HepG2 (cell line): ENCODE results near the gene AIP. TPM values are rescaled to one million over a fixed set of nuclear protein-coding genes. Genes with fewer than 3 reads are reported as not detected.

Experiments
- ATAC-seq: fragments of 200-7000 bp; cut with Tn5 transposase; 3 replicates; pipeline ENCODE4 v1.9.1; 2020; ENCODE audit warnings: mild to moderate bottlenecking, moderate library complexity
- BruUV-seq: library from RNA; stranded (reverse); fragments of 400-500 nt; replicated peaks from 2 replicates; lab custom pipeline; 2021; lab: Mats Ljungman, UMichigan
- CTCF ChIA-PET: fragments of 300-600 bp; formaldehyde crosslinking; extraction: SDS; loops from one replicate; lab custom pipeline; 2021; ENCODE audit warnings: low total read pairs, inconsistent platforms, low intra/inter-chr PET ratio; lab: Yijun Ruan, JAX
- POLR2A ChIA-PET: fragments of 350-600 bp; sonication (Branson Sonifier 250); formaldehyde crosslinking; loops from one replicate; lab custom pipeline; 2020; ENCODE audit warnings: antibody characterized with exemption, inconsistent platforms; lab: Yijun Ruan, JAX
- DNase-seq: peaks from one replicate; pipeline ENCODE4 v3.0.0-alpha.2; 2015; ENCODE audit warnings: low spot score
- FAIRE-seq: peaks from 3 replicates; lab custom pipeline; 2011; peaks lifted over from hg19 to GRCh38; lab: Jason Lieb, UNC
- H2AFZ ChIP-seq: one replicate; pipeline ENCODE4 v1.6.1; 2011; ENCODE audit warnings: low read length, inconsistent platforms
- H3K27ac ChIP-seq: fragments of 300-600 bp; 3 replicates; pipeline ENCODE4 v1.8.0; 2011; ENCODE audit warnings: mixed run types, mild to moderate bottlenecking, mixed read lengths, low read length, inconsistent platforms; ENCODE audit not compliant: insufficient read depth; ENCODE audit errors: extremely low read length
- H3K27me3 ChIP-seq, 2 experiments: fragments of 200-600 bp in 1 of 2; 2 replicates in 1 of 2; 3 replicates in 1 of 2; pipeline versions ENCODE4 v1.6.0 to v1.8.0; 2011; ENCODE audit warnings: low read length in 2 of 2, mild to moderate bottlenecking in 2 of 2, moderate library complexity in 2 of 2, inconsistent platforms in 1 of 2; ENCODE audit not compliant: insufficient read depth in 2 of 2, control insufficient read depth in 1 of 2
- H3K36me3 ChIP-seq, 2 experiments: fragments of 200-600 bp in 1 of 2; replicated peaks in 1 of 2; 2 replicates in 1 of 2; 3 replicates in 1 of 2; pipeline versions ENCODE4 v1.5.1 to v1.8.0; 2011; ENCODE audit warnings: low read length in 2 of 2, inconsistent platforms in 1 of 2; ENCODE audit not compliant: insufficient read depth in 2 of 2, control insufficient read depth in 1 of 2
- H3K4me1 ChIP-seq: 2 replicates; pipeline ENCODE4 v1.5.1; 2012; ENCODE audit warnings: low read length, inconsistent platforms; ENCODE audit not compliant: insufficient read depth
- H3K4me2 ChIP-seq: 2 replicates; pipeline ENCODE4 v1.6.0; 2011; ENCODE audit warnings: low read depth, low read length, inconsistent platforms
- H3K4me3 ChIP-seq, 3 experiments: fragments of 200-600 bp in 1 of 3; sonication (generic), shearing (Covaris generic) in 1 of 3; replicated peaks in 1 of 3; 2 replicates each; pipeline ENCODE4 v1.5.1; 2011 to 2016; ENCODE audit warnings: low read length in 3 of 3, inconsistent platforms in 2 of 3, low read depth in 2 of 3, mild to moderate bottlenecking in 2 of 3, control low read depth in 1 of 3, mixed read lengths in 1 of 3; ENCODE audit not compliant: insufficient read depth in 1 of 3
- H3K79me2 ChIP-seq: one replicate; pipeline ENCODE4 v1.6.1; 2011; ENCODE audit warnings: low read length, inconsistent platforms; ENCODE audit not compliant: insufficient read depth
- H3K9ac ChIP-seq: 2 replicates; pipeline ENCODE4 v1.6.0; 2011; ENCODE audit warnings: mild to moderate bottlenecking, low read depth, low read length, inconsistent platforms; ENCODE audit not compliant: insufficient read depth
- H3K9me3 ChIP-seq: 2 replicates; pipeline ENCODE4 v1.5.1; 2012; ENCODE audit warnings: mild to moderate bottlenecking, low read length
- H4K20me1 ChIP-seq: 2 replicates; pipeline ENCODE4 v1.6.0; 2011; ENCODE audit warnings: inconsistent platforms, mild to moderate bottlenecking, low read length, moderate library complexity; ENCODE audit not compliant: insufficient read depth
- ATM ChIP-seq: fragments of 450-650 bp; IDR thresholded peaks from 2 replicates; pipeline ENCODE4 v1.7.1; 2017; ENCODE audit warnings: mild to moderate bottlenecking, borderline replicate concordance
- CENPT ChIP-seq: sonication (generic); formaldehyde crosslinking; IDR thresholded peaks from 2 replicates; pipeline ENCODE4 v1.8.0; 2022; ENCODE audit warnings: low read depth, mild to moderate bottlenecking, moderate library complexity, missing genetic modification reagents
- CREB3 ChIP-seq: sonication (generic); formaldehyde crosslinking; IDR thresholded peaks from 2 replicates; pipeline ENCODE4 v1.5.0; 2020; ENCODE audit warnings: missing genetic modification reagents
- GTF2F1 ChIP-seq: fragments of 150-350 bp; IDR thresholded peaks from 2 replicates; pipeline ENCODE4 v1.6.1; 2014; ENCODE audit warnings: low read length
- HMG20B ChIP-seq: conservative IDR thresholded peaks from 2 replicates; pipeline ENCODE4 v1.6.1; 2016; ENCODE audit warnings: missing genetic modification reagents, missing compliant biosample characterization
- HOXA7 ChIP-seq: sonication (generic); formaldehyde crosslinking; IDR thresholded peaks from 2 replicates; pipeline ENCODE4 v1.8.1; 2022; ENCODE audit warnings: mild to moderate bottlenecking, missing genetic modification reagents, moderate library complexity
- KAT8 ChIP-seq: IDR thresholded peaks from 2 replicates; pipeline ENCODE4 v1.6.1; 2016; ENCODE audit warnings: missing genetic modification reagents, missing compliant biosample characterization
- KDM2A ChIP-seq: sonication (generic); formaldehyde crosslinking; IDR thresholded peaks from 2 replicates; pipeline ENCODE4 v1.4.0; 2020; ENCODE audit warnings: low read depth, missing genetic modification reagents, borderline replicate concordance
- KLF15 ChIP-seq: sonication (generic); formaldehyde crosslinking; IDR thresholded peaks from 2 replicates; pipeline ENCODE4 v1.8.1; 2023; ENCODE audit warnings: borderline replicate concordance, mild to moderate bottlenecking, inconsistent platforms, missing genetic modification reagents, mixed read lengths
- NFIB ChIP-seq: sonication (generic); formaldehyde crosslinking; IDR thresholded peaks from 2 replicates; pipeline ENCODE4 v1.9.0; 2021; ENCODE audit warnings: missing genetic modification reagents, mild to moderate bottlenecking, borderline replicate concordance
- RBAK ChIP-seq: sonication (generic); formaldehyde crosslinking; IDR thresholded peaks from 2 replicates; pipeline ENCODE4 v1.5.1; 2020; ENCODE audit warnings: mild to moderate bottlenecking, missing genetic modification reagents
- SAFB2 ChIP-seq: sonication (generic); formaldehyde crosslinking; IDR thresholded peaks from 2 replicates; pipeline ENCODE4 v1.5.1; 2020; ENCODE audit warnings: missing genetic modification reagents, low read depth, mild to moderate bottlenecking, borderline replicate concordance
- TEAD2 ChIP-seq: sonication (generic); formaldehyde crosslinking; IDR thresholded peaks from 2 replicates; pipeline ENCODE4 v1.9.0; 2021; ENCODE audit warnings: missing genetic modification reagents
- ZBTB20 ChIP-seq: sonication (generic); formaldehyde crosslinking; IDR thresholded peaks from 2 replicates; pipeline ENCODE4 v1.8.1; 2023; ENCODE audit warnings: missing genetic modification reagents, low read depth, mild to moderate bottlenecking, borderline replicate concordance
- ZBTB38 ChIP-seq: sonication (generic); formaldehyde crosslinking; IDR thresholded peaks from 2 replicates; pipeline ENCODE4 v1.5.1; 2020; ENCODE audit warnings: mild to moderate bottlenecking, missing genetic modification reagents
- ZFP37 ChIP-seq: sonication (generic); formaldehyde crosslinking; IDR thresholded peaks from 2 replicates; pipeline ENCODE4 v1.4.0; 2020; ENCODE audit warnings: missing genetic modification reagents, borderline replicate concordance
- ZNF296 ChIP-seq: sonication (generic); formaldehyde crosslinking; conservative IDR thresholded peaks from 2 replicates; pipeline ENCODE4 v1.5.0; 2020; ENCODE audit warnings: mild to moderate bottlenecking, missing genetic modification reagents
- ZNF3 ChIP-seq: IDR thresholded peaks from 2 replicates; pipeline ENCODE4 v1.7.0; 2017; ENCODE audit warnings: inconsistent platforms
- ZNF33B ChIP-seq: sonication (generic); formaldehyde crosslinking; IDR thresholded peaks from 2 replicates; pipeline ENCODE4 v1.5.1; 2020; ENCODE audit warnings: mild to moderate bottlenecking, missing genetic modification reagents
- ZNF350 ChIP-seq: sonication (generic); formaldehyde crosslinking; IDR thresholded peaks from 2 replicates; pipeline ENCODE4 v1.4.0; 2020; ENCODE audit warnings: mild to moderate bottlenecking, low read depth, missing genetic modification reagents, borderline replicate concordance
- ZNF572 ChIP-seq: sonication (generic); formaldehyde crosslinking; IDR thresholded peaks from 2 replicates; pipeline ENCODE4 v1.5.1; 2020; ENCODE audit warnings: mild to moderate bottlenecking, missing genetic modification reagents
- ZNF644 ChIP-seq: IDR thresholded peaks from 2 replicates; pipeline ENCODE4 v1.6.1; 2016; ENCODE audit warnings: low read depth
- WGBS: methylation state at CpG from one replicate; pipeline ENCODE4 v1.1.6; 2017; ENCODE audit warnings: low lambda C conversion rate; 5-methylcytosine and 5-hydroxymethylcytosine counted together
- in situ Hi-C: cut with HindIII; loops from 2 replicates; pipeline ENCODE4 v1.10.0; 2017; ENCODE audit warnings: low pct_unique_long_range_greater_than_20kb; ENCODE audit not compliant: extremely low pct_ligation_motif_present
- intact Hi-C: fragments of 100-400 bp; cut with micrococcal nuclease; formaldehyde crosslinking; loops from one replicate; pipeline ENCODE4 v1.10.0; 2022; ENCODE audit not compliant: unreplicated experiment
- polyA plus RNA-seq, 8 experiments: library from polyadenylated mRNA; depleted of rRNA in 3 of 8; stranded (reverse) in 7 of 8; unstranded in 1 of 8; fragments of >200 nt; fragmentation: Illumina TruSeq in 4 of 8; extraction: Trizol in 4 of 8; gene quantifications; 2 replicates each; pipeline versions ENCODE4 v1.2.1 to v1.2.3, GENCODE V29; 2011 to 2016; ENCODE audit warnings: low read depth in 4 of 8, missing spikeins in 1 of 8, mixed read lengths in 1 of 8; ENCODE audit not compliant: insufficient read depth in 1 of 8
- total RNA-seq, 5 experiments: library from RNA; depleted of rRNA; stranded (reverse); fragments of >200 nt; fragmentation: Illumina TruSeq; extraction: Trizol; gene quantifications; 2 replicates each; pipeline ENCODE4 v1.2.3, GENCODE V29; 2016; ENCODE audit warnings: low read depth in 1 of 5
- TF ChIP-seq, protein P1 (sequence below): sonication (generic); formaldehyde crosslinking; IDR thresholded peaks from 2 replicates; pipeline ENCODE4 v1.4.0; 2020; ENCODE audit warnings: missing genetic modification reagents

The AIP gene
- total and polyA plus RNA-seq, 2 of the 13 experiments (the other 11 are each of a cell fraction or from before 2014, with no cell fraction given), result 51.8 to 110 TPM

- TF ChIP-seq, protein P1, sequence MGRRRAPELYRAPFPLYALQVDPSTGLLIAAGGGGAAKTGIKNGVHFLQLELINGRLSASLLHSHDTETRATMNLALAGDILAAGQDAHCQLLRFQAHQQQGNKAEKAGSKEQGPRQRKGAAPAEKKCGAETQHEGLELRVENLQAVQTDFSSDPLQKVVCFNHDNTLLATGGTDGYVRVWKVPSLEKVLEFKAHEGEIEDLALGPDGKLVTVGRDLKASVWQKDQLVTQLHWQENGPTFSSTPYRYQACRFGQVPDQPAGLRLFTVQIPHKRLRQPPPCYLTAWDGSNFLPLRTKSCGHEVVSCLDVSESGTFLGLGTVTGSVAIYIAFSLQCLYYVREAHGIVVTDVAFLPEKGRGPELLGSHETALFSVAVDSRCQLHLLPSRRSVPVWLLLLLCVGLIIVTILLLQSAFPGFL (CRISPR knock-in tag), result no peak
- TF ChIP-seq ZNF350 (CRISPR knock-in tag) (no peak), GTF2F1 (no peak), RBAK (CRISPR knock-in tag) (no peak), KAT8 (CRISPR knock-in tag) (no peak)
Observed at GRCh38 chr11:67517784-67518552, 35.1 kb downstream of the AIP start (continued).

GRCh38 chr11:67519726-67520125 lies 36.9 kb downstream of the AIP start:
- Histone ChIP-seq H3K27me3 (peaks cover 7 to 20% of the 10 kb centered on the region in 2 experiments; a peak in 4 of 5 replicates), H3K27ac (no peak overlapping the region), H3K4me3 (no peak overlapping the region), H2AFZ (no peak overlapping the region), H4K20me1 (no peaks in the 10 kb centered on the region), H3K36me3 (no peaks in the 10 kb centered on the region), H3K4me1 (no peaks in the 10 kb centered on the region), H3K9ac (no peak overlapping the region), H3K79me2 (no peaks in the 10 kb centered on the region), H3K4me2 (no peak overlapping the region), H3K9me3 (no peaks in the 10 kb centered on the region)
- DNase-seq, result no peak
- WGBS, result 69% methylated on average over 17 of the region's 32 CpGs
- ChIA-PET POLR2A (no interaction called here), CTCF (no interaction called here)
- TF ChIP-seq ZNF644, result no peak
- TF ChIP-seq ZNF33B (CRISPR knock-in tag), result no peak
- no peak for TF ChIP-seq ATM
- TF ChIP-seq ZBTB20 (CRISPR knock-in tag), result no peak
- no peak for TF ChIP-seq KLF15 (CRISPR knock-in tag)
- TF ChIP-seq CENPT (CRISPR knock-in tag), result no peak
- TF ChIP-seq CREB3 (CRISPR knock-in tag), result no peak
- TF ChIP-seq SAFB2 (CRISPR knock-in tag), result no peak
- TF ChIP-seq ZNF572 (CRISPR knock-in tag), result no peak
- no peak for TF ChIP-seq HMG20B
- no peak for TF ChIP-seq TEAD2 (CRISPR knock-in tag)
- TF ChIP-seq ZNF3 (CRISPR knock-in tag), result no peak
- TF ChIP-seq KDM2A, result no peak
- no peak for TF ChIP-seq ZBTB38
- TF ChIP-seq HOXA7 (CRISPR knock-in tag), result no peak
- no peak for TF ChIP-seq ZFP37
- TF ChIP-seq NFIB, result no peak
- TF ChIP-seq ZNF296 (CRISPR knock-in tag), result no peak
- no peak for FAIRE-seq
- no TSS peak for BruUV-seq
- ATAC-seq, result no peak
- in situ Hi-C loops (no loop called here), intact Hi-C loops (loop anchor here (10.0 kb wide), 1 partner anchor 555 kb away; no protein-coding TSS in a partner anchor)
